ENCODE results near the gene CACYBP.

Gene CACYBP

DNA sequence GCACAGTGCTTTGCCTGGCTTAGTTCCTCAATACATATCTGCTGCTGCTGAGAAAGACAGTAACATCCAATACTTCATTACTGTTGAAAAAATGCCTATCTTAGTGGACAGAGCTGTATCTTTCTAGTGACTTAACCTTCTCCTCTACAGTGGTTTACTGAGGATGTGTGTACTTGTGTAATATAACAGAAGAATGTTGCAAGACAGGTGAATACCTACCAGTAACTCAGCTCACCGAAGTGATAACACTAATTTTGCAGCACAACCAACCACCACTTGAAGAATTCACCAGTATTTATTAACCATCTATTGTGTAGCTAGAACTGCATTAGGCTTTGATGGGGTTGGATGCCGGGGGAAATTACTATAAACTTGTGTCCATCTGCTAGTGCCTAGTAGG is 51.2 kb downstream of the CACYBP start:
- Histone ChIP-seq H3F3A (ENCODE audit: insufficient read depth, low read length) (no peaks in the 10 kb centered on the region), H3K4me2 (ENCODE audit: low read depth, low read length) (no peak overlapping the region), H3K27ac (ENCODE audit: low read length) (no peak overlapping the region), H3K79me2 (ENCODE audit: low read length) (no peaks in the 10 kb centered on the region), H3K9ac (ENCODE audit: low read length) (no peak overlapping the region), H3K4me3 (ENCODE audit: low read length) (no peak overlapping the region), H3K27me3 (replicated peaks; ENCODE audit: insufficient read depth, low read length) (no peaks in the 10 kb centered on the region), H4K20me1 (ENCODE audit: insufficient read depth, low read length) (no peaks in the 10 kb centered on the region), H3K4me1 (ENCODE audit: low read length) (no peaks in the 10 kb centered on the region), H3K36me3 (replicated peaks; ENCODE audit: insufficient read depth, low read length) (no peaks in the 10 kb centered on the region), H3K9me3 (replicated peaks; ENCODE audit: insufficient read depth, low read length) (no peaks in the 10 kb centered on the region), H2AFZ (ENCODE audit: low read length) (no peak overlapping the region), H3K9me2 (replicated peaks; ENCODE audit: insufficient read depth, low read length) (no peaks in the 10 kb centered on the region)
- TF ChIP-seq, protein P1, sequence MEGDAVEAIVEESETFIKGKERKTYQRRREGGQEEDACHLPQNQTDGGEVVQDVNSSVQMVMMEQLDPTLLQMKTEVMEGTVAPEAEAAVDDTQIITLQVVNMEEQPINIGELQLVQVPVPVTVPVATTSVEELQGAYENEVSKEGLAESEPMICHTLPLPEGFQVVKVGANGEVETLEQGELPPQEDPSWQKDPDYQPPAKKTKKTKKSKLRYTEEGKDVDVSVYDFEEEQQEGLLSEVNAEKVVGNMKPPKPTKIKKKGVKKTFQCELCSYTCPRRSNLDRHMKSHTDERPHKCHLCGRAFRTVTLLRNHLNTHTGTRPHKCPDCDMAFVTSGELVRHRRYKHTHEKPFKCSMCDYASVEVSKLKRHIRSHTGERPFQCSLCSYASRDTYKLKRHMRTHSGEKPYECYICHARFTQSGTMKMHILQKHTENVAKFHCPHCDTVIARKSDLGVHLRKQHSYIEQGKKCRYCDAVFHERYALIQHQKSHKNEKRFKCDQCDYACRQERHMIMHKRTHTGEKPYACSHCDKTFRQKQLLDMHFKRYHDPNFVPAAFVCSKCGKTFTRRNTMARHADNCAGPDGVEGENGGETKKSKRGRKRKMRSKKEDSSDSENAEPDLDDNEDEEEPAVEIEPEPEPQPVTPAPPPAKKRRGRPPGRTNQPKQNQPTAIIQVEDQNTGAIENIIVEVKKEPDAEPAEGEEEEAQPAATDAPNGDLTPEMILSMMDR (IDR thresholded peaks at IDR 0.05; ENCODE audit: low read length), result no peak
- no peak for TF ChIP-seq EZH2phosphoT487 (IDR thresholded peaks at IDR 0.05; ENCODE audit: low read length)
- no peak for TF ChIP-seq EZH2 (optimal IDR thresholded peaks at IDR 0.05; ENCODE audit: low read depth, low read length)
- no peak for DNase-seq

DNA sequence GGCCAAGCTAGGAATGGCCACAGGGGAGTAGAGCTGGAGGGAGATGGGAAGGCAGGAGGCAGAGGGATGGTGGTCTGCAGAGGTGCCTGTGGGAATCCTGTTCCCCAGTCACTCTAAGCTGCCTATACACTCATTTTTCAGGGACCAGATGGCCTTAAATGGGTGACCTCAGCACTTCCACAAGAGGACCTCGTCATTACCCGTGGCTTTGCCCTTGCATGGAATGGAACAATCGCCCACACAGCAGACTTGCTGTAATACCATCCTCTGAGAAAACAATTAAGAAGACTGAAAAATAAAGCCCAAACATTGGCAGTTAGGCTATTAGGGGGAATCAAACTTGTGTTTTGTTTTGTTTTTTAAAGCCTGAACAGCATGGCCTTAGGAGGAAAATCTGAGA is 55.0 kb downstream of the CACYBP start:
- H3K4me3 ChIP-seq (ENCODE audit: low read length), result no peak overlapping the region
- H3K9me2 ChIP-seq (replicated peaks; ENCODE audit: insufficient read depth, low read length), result no peaks in the 10 kb centered on the region
- no peak overlapping the region for H3K4me2 ChIP-seq (ENCODE audit: low read depth, low read length)
- H3K79me2 ChIP-seq (ENCODE audit: low read length), result no peaks in the 10 kb centered on the region
- H3K9ac ChIP-seq (ENCODE audit: low read length), result no peak overlapping the region
- no peaks in the 10 kb centered on the region for H4K20me1 ChIP-seq (ENCODE audit: insufficient read depth, low read length)
- H3K27me3 ChIP-seq (replicated peaks; ENCODE audit: insufficient read depth, low read length), result no peaks in the 10 kb centered on the region
- no peak overlapping the region for H2AFZ ChIP-seq (ENCODE audit: low read length)
- H3K4me1 ChIP-seq (ENCODE audit: low read length), result no peaks in the 10 kb centered on the region
- no peaks in the 10 kb centered on the region; the same call in 1 of the 2 replicates for H3K9me3 ChIP-seq (replicated peaks; ENCODE audit: insufficient read depth, low read length)
- no peak overlapping the region for H3K27ac ChIP-seq (ENCODE audit: low read length)
- no peaks in the 10 kb centered on the region for H3F3A ChIP-seq (ENCODE audit: insufficient read depth, low read length)
- no peaks in the 10 kb centered on the region for H3K36me3 ChIP-seq (replicated peaks; ENCODE audit: insufficient read depth, low read length)
- TF ChIP-seq EZH2phosphoT487 (IDR thresholded peaks at IDR 0.05; ENCODE audit: low read length), result no peak
- no peak for TF ChIP-seq EZH2 (optimal IDR thresholded peaks at IDR 0.05; ENCODE audit: low read depth, low read length)
- TF ChIP-seq, protein P1 (IDR thresholded peaks at IDR 0.05; ENCODE audit: low read length), result no peak
- no peak for DNase-seq
